H9 (cell line): ENCODE data around the gene GALNT17. TPM values are rescaled to one million over a fixed set of nuclear protein-coding genes. Genes with fewer than 3 reads are reported as not detected.

Experiments used
- DNase-seq: peaks from one replicate; pipeline ENCODE4 v3.0.0-alpha.2; 2017
- H2AFZ ChIP-seq: one replicate; pipeline ENCODE4 v1.6.1; 2013; ENCODE audit warnings: mild to moderate bottlenecking, low read length, control low read depth, moderate library complexity
- H2AK5ac ChIP-seq: 2 replicates; pipeline ENCODE4 v1.6.1; 2013; ENCODE audit warnings: low read length, control low read depth, mixed read lengths; ENCODE audit not compliant: insufficient read length
- H2BK120ac ChIP-seq: one replicate; pipeline ENCODE4 v1.6.1; 2013; ENCODE audit warnings: low read depth, mild to moderate bottlenecking, low read length, control low read depth, inconsistent platforms; ENCODE audit not compliant: poor library complexity, severe bottlenecking
- H2BK12ac ChIP-seq: 2 replicates; pipeline ENCODE4 v1.6.1; 2013; ENCODE audit warnings: low read length, control low read depth, mixed read lengths, low read depth; ENCODE audit not compliant: insufficient read length
- H2BK15ac ChIP-seq: 2 replicates; pipeline ENCODE4 v1.6.1; 2013; ENCODE audit warnings: low read depth, low read length, control low read depth
- H2BK20ac ChIP-seq: one replicate; pipeline ENCODE4 v1.6.1; 2013; ENCODE audit warnings: low read depth, mild to moderate bottlenecking, low read length, control low read depth, inconsistent platforms; ENCODE audit not compliant: poor library complexity, severe bottlenecking
- H2BK5ac ChIP-seq: 2 replicates; pipeline ENCODE4 v1.6.1; 2013; ENCODE audit warnings: low read length, control low read depth, mixed read lengths; ENCODE audit not compliant: insufficient read length
- H3K14ac ChIP-seq: 2 replicates; pipeline ENCODE4 v1.6.1; 2013; ENCODE audit warnings: low read length, control low read depth; ENCODE audit not compliant: insufficient read depth
- H3K18ac ChIP-seq: 2 replicates; pipeline ENCODE4 v1.6.1; 2013; ENCODE audit warnings: low read depth, mild to moderate bottlenecking, mixed read lengths, low read length, control low read depth; ENCODE audit not compliant: insufficient read length
- H3K23ac ChIP-seq: 2 replicates; pipeline ENCODE4 v1.6.1; 2013; ENCODE audit warnings: low read length, control low read depth, mixed read lengths, low read depth; ENCODE audit not compliant: insufficient read length
- H3K23me2 ChIP-seq: 2 replicates; pipeline ENCODE4 v1.6.1; 2013; ENCODE audit warnings: low read depth, mild to moderate bottlenecking, mixed read lengths, low read length, control low read depth; ENCODE audit not compliant: insufficient read length, poor library complexity, severe bottlenecking
- H3K27ac ChIP-seq: 2 replicates; pipeline ENCODE4 v1.5.1; 2013; ENCODE audit warnings: low read length, control low read depth, mixed read lengths, low read depth; ENCODE audit not compliant: insufficient read length
- H3K27me3 ChIP-seq: 2 replicates; pipeline ENCODE4 v1.6.1; 2013; ENCODE audit warnings: low read length, control low read depth, inconsistent platforms; ENCODE audit not compliant: insufficient read depth
- H3K4ac ChIP-seq: 2 replicates; pipeline ENCODE4 v1.6.1; 2013; ENCODE audit warnings: low read depth, mild to moderate bottlenecking, control low read depth, inconsistent platforms, low read length, moderate library complexity
- H3K4me1 ChIP-seq: 2 replicates; pipeline ENCODE4 v1.6.1; 2013; ENCODE audit warnings: low read length, control low read depth, inconsistent platforms; ENCODE audit not compliant: insufficient read depth
- H3K4me2 ChIP-seq: 2 replicates; pipeline ENCODE4 v1.6.1; 2013; ENCODE audit warnings: low read length, control low read depth, mixed read lengths; ENCODE audit not compliant: insufficient read length, insufficient read depth
- H3K56ac ChIP-seq: 2 replicates; pipeline ENCODE4 v1.6.1; 2013; ENCODE audit warnings: low read depth, mild to moderate bottlenecking, mixed read lengths, low read length, control low read depth; ENCODE audit not compliant: insufficient read length
- H3K79me1 ChIP-seq: 2 replicates; pipeline ENCODE4 v1.6.1; 2013; ENCODE audit warnings: low read depth, mild to moderate bottlenecking, moderate library complexity, low read length, control low read depth, inconsistent platforms; ENCODE audit not compliant: insufficient read depth, poor library complexity, severe bottlenecking
- H3K79me2 ChIP-seq: 2 replicates; pipeline ENCODE4 v1.6.1; 2013; ENCODE audit warnings: low read length, control low read depth, inconsistent platforms; ENCODE audit not compliant: insufficient read depth
- H3K9ac ChIP-seq: 2 replicates; pipeline ENCODE4 v1.6.1; 2013; ENCODE audit warnings: low read length, control low read depth, mixed read lengths; ENCODE audit not compliant: insufficient read length; ENCODE audit errors: extremely low read depth
- H3K9me3 ChIP-seq: one replicate; pipeline ENCODE4 v1.6.1; 2013; ENCODE audit warnings: low read depth, low read length, inconsistent platforms; ENCODE audit not compliant: control insufficient read depth
- H3T11ph ChIP-seq: one replicate; pipeline ENCODE4 v1.6.1; 2013; ENCODE audit warnings: mild to moderate bottlenecking, low read length, control low read depth, inconsistent platforms
- H4K20me1 ChIP-seq: one replicate; pipeline ENCODE4 v1.6.1; 2013; ENCODE audit not compliant: control insufficient read depth, insufficient read length, insufficient read depth
- H4K5ac ChIP-seq: 2 replicates; pipeline ENCODE4 v1.6.1; 2013; ENCODE audit warnings: low read depth, mild to moderate bottlenecking, mixed read lengths, low read length, control low read depth; ENCODE audit not compliant: insufficient read length
- H4K8ac ChIP-seq: replicated peaks from 2 replicates; pipeline ENCODE4 v1.6.1; 2013; ENCODE audit warnings: low read length, control low read depth, mixed read lengths, low read depth; ENCODE audit not compliant: insufficient read length
- H4K91ac ChIP-seq: 2 replicates; pipeline ENCODE4 v1.6.1; 2013; ENCODE audit warnings: low read depth, mild to moderate bottlenecking, moderate library complexity, mixed read lengths, low read length, control low read depth; ENCODE audit not compliant: insufficient read length
- H3K27ac Mint-ChIP-seq, 3 experiments: 2 replicates in 2 of 3; 3 replicates in 1 of 3; pipeline ENCODE4 v1.8.0; 2020 to 2021; ENCODE audit warnings: mixed read lengths in 3 of 3, mild to moderate bottlenecking in 1 of 3, moderate library complexity in 1 of 3
- H3K27me3 Mint-ChIP-seq: 2 replicates; pipeline ENCODE4 v1.8.0; 2021; ENCODE audit warnings: low read depth, mild to moderate bottlenecking, moderate library complexity, mixed read lengths
- H3K36me3 Mint-ChIP-seq, 3 experiments: 2 replicates in 2 of 3; 3 replicates in 1 of 3; pipeline ENCODE4 v1.8.0; 2020 to 2021; ENCODE audit warnings: low read depth in 3 of 3, mixed read lengths in 3 of 3; ENCODE audit not compliant: insufficient read depth in 1 of 3
- H3K4me1 Mint-ChIP-seq, 2 experiments: 2 replicates each; pipeline ENCODE4 v1.8.0; 2020; ENCODE audit warnings: mixed read lengths in 2 of 2
- H3K4me3 Mint-ChIP-seq, 2 experiments: 2 replicates in 1 of 2; 3 replicates in 1 of 2; pipeline ENCODE4 v1.8.0; 2020 to 2021; ENCODE audit warnings: mild to moderate bottlenecking in 2 of 2, mixed read lengths in 2 of 2, moderate library complexity in 1 of 2
- H3K9me3 Mint-ChIP-seq, 2 experiments: 2 replicates in 1 of 2; 3 replicates in 1 of 2; pipeline ENCODE4 v1.8.0; 2020; ENCODE audit warnings: mild to moderate bottlenecking in 2 of 2, mixed read lengths in 2 of 2, moderate library complexity in 1 of 2
- WGBS: extraction: QIAGEN DNeasy Blood & Tissue Kit; methylation state at CpG from one replicate; pipeline ENCODE4 v1.1.7; 2013; ENCODE audit warnings: missing lambda C conversion rate, low lambda C conversion rate, mixed read lengths; ENCODE audit not compliant: insufficient read length; ENCODE audit errors: extremely low coverage; 5-methylcytosine and 5-hydroxymethylcytosine counted together
- total RNA-seq: library from RNA; stranded (reverse); gene quantifications from 2 replicates; pipeline ENCODE4 v1.2.1, GENCODE V29; 2021
- TF ChIP-seq, protein P1 (sequence below): fragments of 200-600 bp; sonication (generic); conservative IDR thresholded peaks from 3 replicates; pipeline ENCODE4 v1.8.0; 2021; ENCODE audit warnings: antibody characterized with exemption, mild to moderate bottlenecking

Gene GALNT17
- total RNA-seq, 1 experiment from 2014 or later, result 43.2 TPM

DNA sequence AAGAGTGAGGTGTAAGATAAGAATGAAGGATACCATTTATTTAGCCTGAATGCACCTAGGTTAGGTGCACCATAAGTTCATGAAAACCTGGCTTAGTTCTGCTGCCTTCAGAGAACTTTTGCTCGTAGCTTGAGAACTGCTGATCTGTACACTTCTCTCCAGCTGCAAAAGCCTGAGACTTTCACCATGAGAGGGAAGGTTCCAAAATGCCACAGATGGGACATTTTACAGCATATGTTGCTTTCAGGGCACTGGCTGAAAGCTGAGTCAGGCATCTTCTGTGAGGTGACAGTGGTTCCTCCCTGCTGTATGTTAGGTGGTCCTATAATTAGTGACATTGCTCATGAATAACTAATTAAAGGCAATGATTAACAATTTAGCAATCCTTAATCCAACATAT lies 298.3 kb downstream of the GALNT17 start:
- TF ChIP-seq, protein P1, sequence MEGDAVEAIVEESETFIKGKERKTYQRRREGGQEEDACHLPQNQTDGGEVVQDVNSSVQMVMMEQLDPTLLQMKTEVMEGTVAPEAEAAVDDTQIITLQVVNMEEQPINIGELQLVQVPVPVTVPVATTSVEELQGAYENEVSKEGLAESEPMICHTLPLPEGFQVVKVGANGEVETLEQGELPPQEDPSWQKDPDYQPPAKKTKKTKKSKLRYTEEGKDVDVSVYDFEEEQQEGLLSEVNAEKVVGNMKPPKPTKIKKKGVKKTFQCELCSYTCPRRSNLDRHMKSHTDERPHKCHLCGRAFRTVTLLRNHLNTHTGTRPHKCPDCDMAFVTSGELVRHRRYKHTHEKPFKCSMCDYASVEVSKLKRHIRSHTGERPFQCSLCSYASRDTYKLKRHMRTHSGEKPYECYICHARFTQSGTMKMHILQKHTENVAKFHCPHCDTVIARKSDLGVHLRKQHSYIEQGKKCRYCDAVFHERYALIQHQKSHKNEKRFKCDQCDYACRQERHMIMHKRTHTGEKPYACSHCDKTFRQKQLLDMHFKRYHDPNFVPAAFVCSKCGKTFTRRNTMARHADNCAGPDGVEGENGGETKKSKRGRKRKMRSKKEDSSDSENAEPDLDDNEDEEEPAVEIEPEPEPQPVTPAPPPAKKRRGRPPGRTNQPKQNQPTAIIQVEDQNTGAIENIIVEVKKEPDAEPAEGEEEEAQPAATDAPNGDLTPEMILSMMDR, result no peak
- no peak overlapping the region for H4K5ac ChIP-seq

More for the DNA sequence above, 298.3 kb downstream of the GALNT17 start:
- H3K4me2 ChIP-seq, result no peak overlapping the region
- no peaks in the 10 kb centered on the region for H3K27me3 ChIP-seq
- no peak overlapping the region for H2BK15ac ChIP-seq
- H3K9me3 ChIP-seq, result no peaks in the 10 kb centered on the region
- no peaks in the 10 kb centered on the region for H3K79me1 ChIP-seq
- H3K9me3 Mint-ChIP-seq, result peaks cover 7% of the 10 kb centered on the region in 2 experiments
- H2BK120ac ChIP-seq, result no peak overlapping the region
- no peaks in the 10 kb centered on the region for H4K20me1 ChIP-seq
- peaks cover 63 to 82% (median 79%) of the 10 kb centered on the region in 3 experiments for H3K36me3 Mint-ChIP-seq
- DNase-seq, result no peak
- H3K14ac ChIP-seq, result no peak overlapping the region
- H3K9ac ChIP-seq, result no peak overlapping the region
- H3K4me3 Mint-ChIP-seq, result no peak overlapping the region
- H3K27ac ChIP-seq, result no peak overlapping the region
- WGBS, result no CpG with 5 or more reads among the region's 1 CpG
- no peak overlapping the region for H3K4ac ChIP-seq
- no peaks in the 10 kb centered on the region for H3K23me2 ChIP-seq
- H3T11ph ChIP-seq, result no peak overlapping the region
- H3K27me3 Mint-ChIP-seq, result no peaks in the 10 kb centered on the region
- no peak overlapping the region for H2BK12ac ChIP-seq
- 0 out of 2 replicates have a peak, but pooled peaks cover 2% of the 10 kb centered on the region for H3K79me2 ChIP-seq
- H2AFZ ChIP-seq, result no peak overlapping the region
- H3K18ac ChIP-seq, result no peak overlapping the region
- H2BK20ac ChIP-seq, result no peak overlapping the region
- no peak overlapping the region for H2BK5ac ChIP-seq
- H3K27ac Mint-ChIP-seq, result no peak overlapping the region
- no peak overlapping the region for H2AK5ac ChIP-seq
- H4K91ac ChIP-seq, result no peak overlapping the region
- no peaks in the 10 kb centered on the region; the same call in 1 of the 2 replicates for H3K4me1 ChIP-seq
- no peak overlapping the region for H3K23ac ChIP-seq
- H3K4me1 Mint-ChIP-seq, result peaks cover 25 to 34% of the 10 kb centered on the region in 2 experiments
- H3K56ac ChIP-seq, result no peak overlapping the region
- no peak overlapping the region for H4K8ac ChIP-seq
